ENCODE data around the gene ENO3. TPM values are rescaled to one million over a fixed set of nuclear protein-coding genes. Genes with fewer than 3 reads are reported as not detected.
A peak's percentile ranks its signal among the peaks of the same experiment; 100 is the strongest.
"Not testable (repeated sequence)": the region's sequence is repeated elsewhere in the genome, so short reads cannot be mapped to it uniquely, and the experiment has no call there.

ENO3 gene
- total RNA-seq, 2 experiments from 2014 or later: 26.6 to 34.3 TPM

GRCh38 chr17:4920351-4921048 lies 30.4 kb upstream of the ENO3 start:
- CTCF ChIA-PET: interaction anchor here (0.8 to 1.9 kb wide), 4 partner anchors 17 to 156 kb away, joined by 3 to 7 read pairs (median 4); partner anchors contain the start of genes CHRNE, RNF167 and SLC25A11
- Mint-ChIP-seq H3K27me3 (ENCODE audit: low read depth) (no peaks in the 10 kb centered on the region), H3K27ac (no peak overlapping the region), H3K9me3 (ENCODE audit: insufficient read depth) (no peaks in the 10 kb centered on the region), H3K4me3 (no peak overlapping the region), H3K36me3 (ENCODE audit: low read depth) (no peaks in the 10 kb centered on the region), H3K4me1 (ENCODE audit: low read depth) (no peaks in the 10 kb centered on the region)
- no peak for ATAC-seq
- POLR2A ChIA-PET: interaction anchor here (1.5 kb wide), 1 partner anchor 20 kb away, joined by 6 read pairs; the partner anchor contains the start of genes RNF167 and SLC25A11
- no peak for DNase-seq

GRCh38 chr17:4921320-4921719 lies 29.6 kb upstream of the ENO3 start:
- ChIA-PET POLR2A (interaction anchor here (1.5 kb wide), 1 partner anchor 19 kb away, joined by 6 read pairs; the partner anchor contains the start of genes RNF167 and SLC25A11), CTCF (interaction anchor here (1.1 to 1.9 kb wide), 2 partner anchors 18 to 156 kb away, joined by 3 to 7 read pairs; partner anchors contain the start of gene CHRNE)
- no peaks in the 10 kb centered on the region for H3K27me3 Mint-ChIP-seq (ENCODE audit: low read depth)
- H3K4me3 Mint-ChIP-seq: no peak overlapping the region
- H3K9me3 Mint-ChIP-seq (ENCODE audit: insufficient read depth): no peaks in the 10 kb centered on the region
- H3K4me1 Mint-ChIP-seq (ENCODE audit: low read depth): no peaks in the 10 kb centered on the region
- ATAC-seq: no peak
- no peaks in the 10 kb centered on the region for H3K36me3 Mint-ChIP-seq (ENCODE audit: low read depth)
- DNase-seq: no peak
- no peak overlapping the region for H3K27ac Mint-ChIP-seq

GRCh38 chr17:4926577-4927335 lies 24.2 kb upstream of the ENO3 start:
- CTCF ChIA-PET: interaction anchor here (1.0 to 1.4 kb wide), 2 partner anchors 18 to 23 kb away, joined by 4 read pairs; partner anchors contain the start of gene CHRNE
- H3K27me3 Mint-ChIP-seq (ENCODE audit: low read depth); H3K4me3 Mint-ChIP-seq; ATAC-seq; H3K4me1 Mint-ChIP-seq (ENCODE audit: low read depth); H3K9me3 Mint-ChIP-seq (ENCODE audit: insufficient read depth); H3K27ac Mint-ChIP-seq; POLR2A ChIA-PET; DNase-seq: not testable (repeated sequence)
- peaks cover 29% of the 10 kb centered on the region for H3K36me3 Mint-ChIP-seq (ENCODE audit: low read depth)

GRCh38 chr17:4928881-4929280 lies 22.0 kb upstream of the ENO3 start:
- ATAC-seq: no peak
- Mint-ChIP-seq H3K9me3 (ENCODE audit: insufficient read depth) (no peaks in the 10 kb centered on the region), H3K27me3 (ENCODE audit: low read depth) (no peaks in the 10 kb centered on the region), H3K27ac (no peak overlapping the region), H3K4me3 (no peak overlapping the region), H3K4me1 (ENCODE audit: low read depth) (peaks cover 7% of the 10 kb centered on the region), H3K36me3 (ENCODE audit: low read depth) (peaks cover 33% of the 10 kb centered on the region)
- ChIA-PET CTCF (no interaction called here), POLR2A (interaction anchor here (1.6 kb wide), 1 partner anchor 10 kb away, joined by 3 read pairs; no protein-coding TSS in a partner anchor)
- DNase-seq: no peak

GRCh38 chr17:4931963-4932362 lies 19.0 kb upstream of the ENO3 start, which contains the start of gene GP1BA:
TSS of gene GP1BA (plus strand) at chr17:4932277. CDS start at chr17:4932605, 328 bp downstream.
- H3K4me3 Mint-ChIP-seq: no peak within 1 kb of the TSS
- no peak for DNase-seq
- peaks cover 26% of the 10 kb centered on the region for H3K4me1 Mint-ChIP-seq (ENCODE audit: low read depth)
- CTCF ChIA-PET: interaction anchor here (0.6 kb wide), 1 partner anchor 149 kb away, joined by 4 read pairs; no protein-coding TSS in a partner anchor
- H3K9me3 Mint-ChIP-seq (ENCODE audit: insufficient read depth): no peaks in the 10 kb centered on the region
- no peak for ATAC-seq
- no peaks in the 10 kb centered on the region for H3K27me3 Mint-ChIP-seq (ENCODE audit: low read depth)
- POLR2A ChIA-PET: interaction anchor here (1.6 kb wide), 1 partner anchor 8 kb away, joined by 6 read pairs; no protein-coding TSS in a partner anchor
- no peak within 1 kb of the TSS for H3K27ac Mint-ChIP-seq
- peaks cover 50% of the 10 kb centered on the region for H3K36me3 Mint-ChIP-seq (ENCODE audit: low read depth)

- no peak for ATAC-seq
- POLR2A ChIA-PET: interaction anchor here (0.6 to 1.6 kb wide), 3 partner anchors 8 to 101 kb away, joined by 3 to 6 read pairs (median 3); no protein-coding TSS in a partner anchor
- Mint-ChIP-seq H3K27ac (no peak overlapping the region), H3K9me3 (ENCODE audit: insufficient read depth) (no peaks in the 10 kb centered on the region), H3K27me3 (ENCODE audit: low read depth) (no peaks in the 10 kb centered on the region), H3K36me3 (ENCODE audit: low read depth) (peaks cover 55% of the 10 kb centered on the region), H3K4me1 (ENCODE audit: low read depth) (peaks cover 34% of the 10 kb centered on the region), H3K4me3 (no peak overlapping the region)
- CTCF ChIA-PET: interaction anchor here (0.6 kb wide), 1 partner anchor 150 kb away, joined by 4 read pairs; no protein-coding TSS in a partner anchor
- DNase-seq: no peak
Observed at GRCh38 chr17:4932756-4933155, 18.2 kb upstream of the ENO3 start.

GRCh38 chr17:4933646-4934045 lies 17.3 kb upstream of the ENO3 start:
- Mint-ChIP-seq H3K27ac (peak overlapping the region; percentile 41), H3K9me3 (ENCODE audit: insufficient read depth) (no peaks in the 10 kb centered on the region), H3K4me3 (no peak overlapping the region), H3K27me3 (ENCODE audit: low read depth) (no peaks in the 10 kb centered on the region), H3K36me3 (ENCODE audit: low read depth) (peaks cover 60% of the 10 kb centered on the region), H3K4me1 (ENCODE audit: low read depth) (peaks cover 43% of the 10 kb centered on the region)
- no peak for ATAC-seq
- ChIA-PET POLR2A (interaction anchor here (1.3 to 1.4 kb wide), 2 partner anchors 9 to 22 kb away, joined by 3 read pairs; no protein-coding TSS in a partner anchor), CTCF (interaction anchor here (0.7 to 1.3 kb wide), 3 partner anchors 25 to 34 kb away, joined by 3 to 5 read pairs (median 3); partner anchors contain the start of genes CHRNE and SPAG7)
- DNase-seq: no peak

- no peaks in the 10 kb centered on the region for H3K27me3 Mint-ChIP-seq (ENCODE audit: low read depth)
- ChIA-PET CTCF (interaction anchor here (0.7 to 1.3 kb wide), 3 partner anchors 25 to 33 kb away, joined by 3 to 5 read pairs (median 3); partner anchors contain the start of genes CHRNE and SPAG7), POLR2A (interaction anchor here (0.6 to 1.4 kb wide), 3 partner anchors 9 to 21 kb away, joined by 3 to 5 read pairs (median 3); no protein-coding TSS in a partner anchor)
- DNase-seq (peak; percentile 35), ATAC-seq (peak; percentile 20)
- peaks cover 47% of the 10 kb centered on the region for H3K4me1 Mint-ChIP-seq (ENCODE audit: low read depth)
- peak overlapping the region; percentile 50 for H3K27ac Mint-ChIP-seq
- no peak overlapping the region for H3K4me3 Mint-ChIP-seq
- H3K9me3 Mint-ChIP-seq (ENCODE audit: insufficient read depth): no peaks in the 10 kb centered on the region
- peaks cover 61% of the 10 kb centered on the region for H3K36me3 Mint-ChIP-seq (ENCODE audit: low read depth)
Observed at GRCh38 chr17:4934173-4934979, 16.5 kb upstream of the ENO3 start.

- POLR2A ChIA-PET: interaction anchor here (1.3 kb wide), 1 partner anchor 12 kb away, joined by 4 read pairs; no protein-coding TSS in a partner anchor
- ATAC-seq (no peak), DNase-seq (no peak)
- Mint-ChIP-seq H3K27me3 (ENCODE audit: low read depth) (no peaks in the 10 kb centered on the region), H3K4me3 (no peak overlapping the region), H3K9me3 (ENCODE audit: insufficient read depth) (no peaks in the 10 kb centered on the region), H3K4me1 (ENCODE audit: low read depth) (peaks cover 47% of the 10 kb centered on the region), H3K36me3 (ENCODE audit: low read depth) (peaks cover 63% of the 10 kb centered on the region), H3K27ac (no peak overlapping the region)
- CTCF ChIA-PET: interaction anchor here (2.6 kb wide), 1 partner anchor 26 kb away, joined by 7 read pairs; no protein-coding TSS in a partner anchor
Observed at GRCh38 chr17:4935650-4936049, 15.3 kb upstream of the ENO3 start.

- Mint-ChIP-seq H3K4me3 (no peak overlapping the region), H3K9me3 (ENCODE audit: insufficient read depth) (no peaks in the 10 kb centered on the region), H3K36me3 (ENCODE audit: low read depth) (peaks cover 64% of the 10 kb centered on the region), H3K4me1 (ENCODE audit: low read depth) (peaks cover 47% of the 10 kb centered on the region), H3K27ac (peak overlapping the region; percentile 47), H3K27me3 (ENCODE audit: low read depth) (no peaks in the 10 kb centered on the region)
- DNase-seq (no peak), ATAC-seq (no peak)
- ChIA-PET CTCF (interaction anchor here (2.6 kb wide), 1 partner anchor 27 kb away, joined by 7 read pairs; no protein-coding TSS in a partner anchor), POLR2A (interaction anchor here (1.3 to 1.5 kb wide), 3 partner anchors 11 to 31 kb away, joined by 3 to 5 read pairs (median 4); partner anchors contain the start of gene SPAG7)
Observed at GRCh38 chr17:4936436-4936835, 14.5 kb upstream of the ENO3 start.

All from activated CD8-positive, alpha-beta T cell treated with anti-CD3 and anti-CD28 coated beads, Interleukin-2, amount 10 ng/mL, durations not matched to agents 7 days and 5 days (primary cell).